Measurements from ENCODE around the gene ITGAD.

ITGAD gene

DNA sequence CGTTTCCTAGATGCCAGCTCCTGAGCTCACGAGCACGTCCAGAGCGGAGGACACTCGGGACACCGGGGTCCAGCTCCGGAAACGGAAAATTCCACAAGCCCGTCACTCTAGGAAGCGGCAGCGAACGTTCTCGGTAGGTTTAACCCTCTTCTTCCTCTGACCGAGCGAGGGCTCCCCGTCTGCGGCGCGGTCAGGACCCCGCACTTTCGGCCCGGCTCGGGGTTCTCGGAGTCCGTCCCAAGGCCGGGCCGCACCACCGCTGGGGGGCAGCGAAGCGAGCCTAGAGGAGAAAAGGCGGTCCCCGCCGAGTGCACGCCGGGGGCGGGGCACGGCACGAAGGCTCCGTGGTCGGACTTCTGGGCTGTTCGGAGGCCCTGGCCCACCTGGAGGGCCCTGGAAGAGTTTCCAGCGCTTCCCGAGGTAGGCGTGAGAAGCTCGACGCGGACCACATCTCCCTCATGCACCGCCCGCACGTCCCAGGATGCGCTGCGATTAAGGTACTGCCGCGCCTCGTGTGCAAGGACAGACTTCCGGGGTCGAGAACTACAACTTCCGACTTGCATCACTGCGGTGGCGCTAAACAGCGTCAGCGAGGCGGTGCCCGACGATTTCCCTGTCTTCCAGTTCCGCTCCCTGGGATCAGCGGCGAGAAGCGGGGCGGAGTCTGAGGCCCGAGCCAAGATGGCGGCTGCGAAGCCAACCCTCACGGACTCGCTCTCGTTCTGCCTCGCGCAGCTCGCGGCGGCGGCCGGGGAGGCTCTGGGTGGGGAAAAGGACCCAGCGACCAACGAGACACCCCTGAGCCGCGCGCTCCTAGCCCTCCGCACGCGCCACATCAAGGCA is 65.9 kb downstream of the ITGAD start, which contains the start of gene ARMC5:
Gene ARMC5 (plus strand): TSS at position 658 of the 843 bp plus-strand sequence. CDS start 24 bp downstream, at position 682.
- no peak for FAIRE-seq
- peak; percentile 95 for DNase-seq (ENCODE audit: low spot score)

DNA sequence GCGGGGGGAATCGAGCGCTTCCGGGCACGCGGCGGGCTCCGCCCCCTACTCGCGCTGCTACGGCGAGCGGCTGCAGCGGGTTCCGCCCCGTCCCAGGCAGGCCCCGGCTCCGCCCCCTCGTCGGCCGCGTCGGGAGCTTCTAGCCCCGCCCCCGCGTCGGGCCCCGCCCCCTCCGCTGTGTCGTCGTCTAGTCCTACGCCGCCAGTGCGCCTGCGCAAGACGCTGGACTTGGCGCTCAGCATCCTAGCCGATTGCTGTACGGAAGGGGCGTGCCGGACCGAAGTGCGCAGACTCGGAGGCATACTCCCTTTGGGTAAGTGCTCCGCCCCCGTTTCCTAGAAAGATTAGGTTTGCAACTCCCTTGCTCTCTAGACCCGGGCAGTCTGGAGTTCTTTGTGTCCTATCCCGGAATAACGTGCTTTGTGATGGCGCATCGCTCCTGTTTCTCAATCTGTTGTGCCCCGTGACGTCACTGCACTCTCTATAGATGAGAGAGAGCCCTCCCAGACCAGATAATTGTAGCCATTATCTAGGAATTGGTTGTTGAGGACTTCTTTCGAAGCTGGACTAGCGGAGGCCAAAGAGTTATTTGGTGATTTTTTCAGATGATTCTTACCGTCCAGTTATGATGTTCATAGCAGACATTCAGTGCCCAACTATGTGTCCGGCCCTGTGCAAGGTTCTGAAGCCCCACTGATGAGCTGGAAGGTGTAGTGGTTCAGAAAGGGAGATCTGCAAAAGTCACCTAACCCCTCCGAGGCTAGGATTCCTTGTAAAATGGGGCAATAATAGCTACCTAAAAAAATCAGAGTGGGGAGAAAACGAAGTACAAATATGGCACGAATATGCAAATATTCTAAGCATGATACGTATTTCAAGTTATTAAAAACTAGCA is 66.8 kb downstream of the ITGAD start:
- DNase-seq (ENCODE audit: low spot score): peak; percentile 98

DNA sequence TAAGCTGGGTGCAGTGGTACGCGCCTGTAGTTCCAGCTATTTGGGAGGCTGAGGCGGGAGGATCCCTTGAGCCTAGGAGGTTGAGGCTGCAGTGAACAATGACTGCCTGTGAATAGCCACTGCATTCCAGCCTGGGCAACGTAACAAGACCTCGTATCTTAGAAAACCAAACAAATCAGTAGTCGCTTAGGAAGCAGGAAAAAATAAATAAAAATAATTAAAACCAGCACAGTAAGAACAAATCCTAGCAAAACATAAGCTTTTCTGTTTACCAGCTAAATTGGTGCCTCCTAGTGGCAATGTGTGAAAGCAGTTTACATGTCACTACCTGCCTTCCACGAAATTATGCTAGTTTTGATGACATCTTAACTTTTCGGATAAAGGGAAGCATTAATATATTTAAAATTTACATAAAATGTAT is 67.5 kb downstream of the ITGAD start:
- no peak for FAIRE-seq
- DNase-seq (ENCODE audit: low spot score): no peak

More for the DNA sequence above, 66.8 kb downstream of the ITGAD start:
- peak; percentile 46 for FAIRE-seq

DNA sequence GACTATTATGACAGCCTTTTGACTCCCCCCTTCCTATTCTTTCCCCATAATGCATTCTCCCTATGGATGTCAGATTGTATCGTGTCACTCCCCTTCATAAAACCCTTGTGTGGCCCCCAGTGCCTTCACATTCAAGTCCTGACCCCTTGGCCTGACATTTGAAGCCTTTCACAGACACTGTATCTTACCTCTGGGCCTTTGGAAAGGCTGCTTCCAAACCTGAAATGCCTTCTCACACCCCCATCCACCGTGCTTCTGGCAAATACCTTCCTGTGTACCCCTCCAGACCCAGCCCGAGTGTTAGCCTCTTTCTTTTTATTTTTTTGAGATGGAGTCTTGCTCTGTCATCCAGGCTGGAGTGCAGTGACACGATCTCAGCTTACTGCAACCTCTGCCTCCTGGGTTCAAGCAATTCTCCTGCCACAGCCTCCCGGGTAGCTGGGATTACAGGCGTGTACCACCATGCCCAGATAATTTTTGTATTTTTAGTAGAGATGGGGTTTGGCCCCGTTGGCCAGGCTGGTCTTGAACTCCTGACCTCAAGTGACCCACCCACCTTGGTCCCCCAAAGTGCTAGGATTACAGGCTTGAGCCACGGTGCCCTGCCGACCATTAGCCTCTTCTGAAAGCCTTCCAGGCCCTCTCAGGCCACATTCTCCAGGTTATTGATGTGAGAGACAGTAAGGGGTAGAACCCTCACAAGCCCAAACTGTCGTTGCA is 68.2 kb downstream of the ITGAD start:
- DNase-seq (ENCODE audit: low spot score) (no peak), FAIRE-seq (no peak)

DNA sequence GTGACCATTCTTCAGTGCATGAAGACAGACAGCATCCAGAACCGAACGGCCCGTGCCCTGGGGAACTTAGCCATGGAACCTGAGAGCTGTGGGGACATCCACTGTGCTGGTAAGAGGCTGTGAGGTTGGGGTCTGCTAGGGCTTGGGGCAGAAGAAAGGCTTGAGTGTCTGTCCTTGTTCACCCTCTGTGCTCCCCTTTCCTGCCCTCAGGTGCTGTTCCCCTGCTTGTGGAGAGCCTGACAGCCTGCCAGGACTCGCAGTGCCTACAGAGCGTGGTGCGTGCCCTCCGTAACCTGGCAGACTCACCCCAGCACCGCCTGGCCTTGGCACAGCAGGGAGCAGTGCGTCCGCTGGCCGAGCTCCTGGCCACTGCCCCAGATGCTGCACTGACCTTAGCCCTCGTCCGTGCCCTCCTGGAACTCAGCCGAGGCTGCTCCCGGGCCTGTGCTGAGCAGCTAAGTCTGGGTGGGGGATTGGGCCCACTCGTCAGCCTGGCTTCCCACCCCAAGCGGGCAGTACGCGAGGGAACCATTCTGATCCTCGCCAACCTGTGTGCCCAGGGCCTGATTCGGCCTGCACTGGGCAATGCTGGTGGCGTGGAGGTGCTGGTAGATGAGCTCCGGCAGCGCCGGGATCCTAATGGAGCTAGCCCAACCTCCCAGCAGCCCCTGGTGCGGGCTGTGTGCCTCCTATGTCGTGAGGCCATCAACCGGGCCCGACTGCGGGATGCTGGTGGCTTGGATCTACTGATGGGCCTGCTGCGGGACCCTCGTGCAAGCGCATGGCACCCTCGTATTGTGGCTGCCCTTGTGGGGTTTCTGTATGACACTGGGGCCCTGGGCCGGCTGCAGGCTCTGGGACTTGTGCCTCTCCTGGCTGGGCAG is 69.0 kb downstream of the ITGAD start:
- no peak for FAIRE-seq
- no peak for DNase-seq (ENCODE audit: low spot score)

DNA sequence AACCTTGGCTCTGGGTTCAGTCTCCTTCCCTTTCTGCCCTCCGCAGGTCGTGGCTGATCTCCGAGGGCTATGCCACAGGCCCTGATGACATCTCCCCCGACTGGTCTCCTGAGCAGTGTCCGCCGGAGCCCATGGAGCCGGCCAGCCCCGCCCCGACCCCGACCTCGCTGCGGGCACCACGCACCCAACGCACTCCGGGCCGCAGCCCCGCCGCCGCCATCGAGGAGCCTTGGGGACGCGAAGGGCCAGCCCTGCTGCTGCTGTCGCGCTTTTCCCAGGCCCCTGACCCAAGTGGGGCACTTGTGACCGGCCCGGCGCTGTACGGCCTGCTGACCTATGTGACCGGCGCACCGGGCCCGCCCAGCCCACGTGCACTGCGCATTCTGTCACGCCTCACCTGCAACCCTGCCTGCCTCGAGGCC is 71.2 kb downstream of the ITGAD start:
- no peak for FAIRE-seq

GRCh38 chr16:31464781-31465260 is 71.7 kb downstream of the ITGAD start:
- FAIRE-seq (no peak), DNase-seq (ENCODE audit: low spot score) (no peak)

More for the DNA sequence above, 71.2 kb downstream of the ITGAD start:
- DNase-seq (ENCODE audit: low spot score): no peak

- FAIRE-seq (no peak), DNase-seq (ENCODE audit: low spot score) (no peak)
These were observed 72.7 kb downstream of the ITGAD start for GRCh38 chr16:31465788-31466370.

DNA sequence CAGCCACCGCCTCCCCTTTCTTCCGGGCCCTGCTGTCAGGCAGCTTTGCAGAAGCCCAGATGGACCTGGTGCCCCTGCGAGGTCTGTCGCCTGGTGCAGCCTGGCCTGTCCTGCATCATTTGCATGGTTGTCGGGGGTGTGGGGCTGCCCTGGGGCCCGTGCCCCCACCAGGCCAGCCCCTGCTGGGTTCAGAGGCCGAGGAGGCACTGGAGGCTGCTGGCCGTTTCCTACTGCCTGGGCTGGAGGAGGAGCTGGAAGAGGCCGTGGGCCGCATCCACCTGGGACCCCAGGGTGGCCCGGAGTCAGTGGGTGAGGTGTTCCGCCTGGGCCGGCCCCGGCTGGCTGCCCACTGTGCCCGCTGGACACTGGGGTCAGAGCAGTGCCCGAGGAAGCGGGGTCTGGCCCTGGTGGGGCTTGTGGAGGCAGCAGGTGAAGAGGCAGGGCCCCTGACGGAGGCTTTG is 73.3 kb downstream of the ITGAD start:
- no peak for FAIRE-seq
- DNase-seq (ENCODE audit: low spot score): no peak

DNA sequence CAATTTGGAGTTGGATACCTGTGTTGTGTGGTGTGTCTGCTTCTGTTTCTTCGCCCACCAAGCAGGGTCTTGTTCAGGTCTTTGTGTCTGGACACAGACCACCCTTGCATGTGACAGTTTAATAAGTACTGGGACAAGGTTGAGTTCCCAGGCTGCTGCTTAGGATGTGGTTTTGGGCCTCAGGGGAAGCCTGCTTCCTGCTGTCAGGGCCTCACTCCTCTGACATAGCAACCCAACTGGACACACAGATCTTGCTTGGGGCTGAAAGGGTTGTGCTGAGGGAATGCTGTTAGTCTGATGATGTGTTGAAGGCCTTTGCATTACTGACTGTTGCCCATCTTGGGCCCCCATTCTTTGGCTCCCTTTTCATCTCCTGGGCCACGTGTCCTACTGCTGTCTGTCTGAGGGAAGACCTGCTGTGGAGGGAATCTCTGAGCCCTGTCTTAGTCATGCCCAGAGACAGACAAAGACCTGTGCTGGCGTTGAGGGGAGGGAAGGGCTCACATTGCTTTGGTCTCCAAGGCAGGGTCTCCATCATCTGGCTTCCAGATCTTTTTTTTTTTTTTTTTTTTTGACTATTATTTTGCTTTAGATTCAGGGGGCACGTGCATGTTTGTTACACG is 74.1 kb downstream of the ITGAD start:
- FAIRE-seq (no peak), DNase-seq (ENCODE audit: low spot score) (no peak)

GRCh38 chr16:31467858-31468257 is 74.7 kb downstream of the ITGAD start:
- DNase-seq (ENCODE audit: low spot score): no peak

GRCh38 chr16:31470615-31471014 is 77.5 kb downstream of the ITGAD start:
- FAIRE-seq: no peak
- DNase-seq (ENCODE audit: low spot score): no peak

More at GRCh38 chr16:31467858-31468257, 74.7 kb downstream of the ITGAD start:
- no peak for FAIRE-seq

DNA sequence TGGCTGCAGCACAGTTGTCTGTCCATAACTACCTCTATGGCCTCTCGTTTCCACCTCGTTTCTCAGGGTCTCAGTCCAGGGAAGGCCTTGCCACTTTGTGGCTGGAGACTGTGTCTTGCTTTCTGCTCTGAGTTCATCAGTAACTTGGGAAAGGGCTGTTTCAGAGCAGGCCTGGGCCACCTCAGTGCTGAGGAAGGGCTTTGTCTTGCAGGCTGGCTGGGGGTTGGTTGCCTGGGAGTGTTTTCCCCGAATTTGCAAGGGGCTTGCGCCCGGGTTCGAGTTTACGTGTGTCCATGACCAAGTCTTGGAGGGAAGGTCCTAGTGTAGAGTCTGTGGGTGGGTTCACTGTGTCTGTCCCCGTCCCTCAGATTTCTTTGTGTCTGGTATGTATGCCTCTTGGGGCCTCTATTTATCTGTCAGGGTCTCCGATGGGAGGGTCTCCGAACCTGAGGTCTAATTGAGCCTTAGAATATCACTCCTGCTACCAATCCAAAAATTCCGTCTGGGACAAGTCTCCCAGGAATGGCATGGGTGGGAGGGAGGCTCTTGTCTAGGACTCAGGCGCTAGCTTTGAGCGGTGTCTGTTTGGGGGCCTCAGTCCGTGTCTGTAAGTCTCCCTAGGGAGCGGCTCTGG is 78.2 kb downstream of the ITGAD start:
- DNase-seq (ENCODE audit: low spot score) (no peak), FAIRE-seq (no peak)

- no peak for FAIRE-seq
- DNase-seq (ENCODE audit: low spot score): no peak
These were observed 79.0 kb downstream of the ITGAD start, which contains the start of gene TGFB1I1 for GRCh38 chr16:31471875-31472708. Gene TGFB1I1 (plus strand): TSS chr16:31472152. CDS start chr16:31472189, 37 bp downstream.

DNA sequence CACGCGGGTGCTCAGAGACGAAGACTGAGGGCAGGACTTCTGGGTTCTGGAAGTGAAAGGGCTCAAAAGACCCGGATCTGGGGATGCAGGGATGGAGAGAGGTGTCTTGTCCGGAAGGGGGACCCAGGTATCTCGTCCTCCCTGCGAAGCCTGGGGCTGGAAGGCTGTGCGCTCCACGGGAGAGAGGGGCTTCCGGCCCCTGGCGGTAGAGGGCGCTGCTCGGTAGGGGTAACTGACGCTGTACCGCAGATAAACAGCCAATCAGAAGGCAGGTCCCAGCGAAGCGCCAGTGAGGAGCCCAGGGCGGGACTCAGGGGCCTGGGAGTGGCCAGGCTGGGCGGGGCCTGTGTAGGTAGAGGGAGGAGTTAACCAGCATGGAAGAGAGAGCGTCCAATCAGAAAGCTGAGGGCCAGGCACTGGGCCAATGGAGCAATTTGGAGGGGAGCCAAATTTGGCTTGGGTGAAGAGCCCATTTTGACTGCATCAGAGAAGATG is 79.6 kb downstream of the ITGAD start:
- DNase-seq (ENCODE audit: low spot score) (peak; percentile 46), FAIRE-seq (no peak)

DNA sequence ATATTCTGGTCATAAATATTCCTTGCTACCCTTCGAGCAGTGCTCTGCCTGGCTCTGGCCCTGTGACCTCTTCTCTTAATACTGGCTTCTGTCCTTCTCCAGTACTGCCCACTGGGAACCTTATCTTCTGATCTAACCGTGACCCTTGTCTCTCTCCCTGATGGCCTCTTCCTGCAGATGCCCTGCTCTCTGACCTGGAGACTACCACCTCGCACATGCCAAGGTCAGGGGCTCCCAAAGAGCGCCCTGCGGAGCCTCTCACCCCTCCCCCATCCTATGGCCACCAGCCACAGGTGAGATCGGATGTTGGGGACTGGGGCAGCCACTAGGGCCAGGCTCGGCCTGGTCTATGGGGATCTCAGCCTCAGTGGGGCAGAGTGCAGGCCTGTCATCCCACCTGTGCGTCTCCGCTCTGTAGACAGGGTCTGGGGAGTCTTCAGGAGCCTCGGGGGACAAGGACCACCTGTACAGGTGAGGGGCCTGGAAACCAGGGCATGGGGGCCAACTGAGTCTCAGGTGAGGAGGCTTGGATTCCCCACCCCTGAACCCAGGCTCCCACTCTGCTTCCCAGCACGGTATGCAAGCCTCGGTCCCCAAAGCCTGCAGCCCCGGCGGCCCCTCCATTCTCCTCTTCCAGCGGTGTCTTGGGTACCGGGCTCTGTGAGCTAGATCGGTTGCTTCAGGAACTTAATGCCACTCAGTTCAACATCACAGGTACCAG is 80.3 kb downstream of the ITGAD start:
- DNase-seq (ENCODE audit: low spot score) (no peak), FAIRE-seq (no peak)

DNA sequence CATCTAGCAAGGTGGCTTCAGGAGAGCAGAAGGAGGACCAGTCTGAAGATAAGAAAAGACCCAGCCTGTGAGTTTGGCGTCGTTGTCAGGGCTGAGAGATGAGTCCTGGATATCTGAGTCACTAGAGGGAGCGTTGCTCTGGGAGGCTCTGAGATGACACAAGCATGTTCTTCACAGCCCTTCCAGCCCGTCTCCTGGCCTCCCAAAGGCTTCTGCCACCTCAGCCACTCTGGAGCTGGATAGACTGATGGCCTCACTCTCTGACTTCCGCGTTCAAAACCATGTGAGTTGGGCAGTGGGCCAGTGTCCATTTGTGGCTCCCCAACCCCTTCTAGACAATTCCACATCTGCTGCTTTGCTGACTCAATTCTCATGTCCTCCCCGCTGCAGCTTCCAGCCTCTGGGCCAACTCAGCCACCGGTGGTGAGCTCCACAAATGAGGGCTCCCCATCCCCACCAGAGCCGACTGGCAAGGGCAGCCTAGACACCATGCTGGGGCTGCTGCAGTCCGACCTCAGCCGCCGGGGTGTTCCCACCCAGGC is 81.1 kb downstream of the ITGAD start:
- no peak for FAIRE-seq
- DNase-seq (ENCODE audit: low spot score): no peak
